ENCODE measurements around the gene FSIP1.

Gene FSIP1

DNA sequence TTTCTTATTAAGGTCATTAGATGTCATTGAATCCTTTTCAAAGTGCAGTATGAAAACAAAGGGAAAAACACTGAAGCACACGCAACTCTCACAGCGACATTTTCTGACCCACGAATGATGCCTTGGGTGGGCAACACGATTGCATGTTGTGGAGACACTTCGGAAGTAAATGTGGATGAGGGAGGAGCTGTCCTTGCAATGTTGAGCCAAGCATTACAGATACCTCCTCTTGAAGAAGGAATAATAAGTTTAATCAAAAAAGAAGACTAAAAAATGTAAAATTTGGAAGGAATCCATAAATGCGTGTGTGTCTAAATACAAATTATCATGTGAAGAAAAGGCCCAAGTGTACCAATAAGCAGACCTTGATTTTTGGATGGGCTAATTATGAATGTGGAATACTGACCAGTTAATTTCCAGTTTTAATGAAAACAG lies 184.9 kb downstream of the FSIP1 start:
- no peak for DNase-seq (ENCODE audit: low spot score)
- TF ChIP-seq, protein P1, sequence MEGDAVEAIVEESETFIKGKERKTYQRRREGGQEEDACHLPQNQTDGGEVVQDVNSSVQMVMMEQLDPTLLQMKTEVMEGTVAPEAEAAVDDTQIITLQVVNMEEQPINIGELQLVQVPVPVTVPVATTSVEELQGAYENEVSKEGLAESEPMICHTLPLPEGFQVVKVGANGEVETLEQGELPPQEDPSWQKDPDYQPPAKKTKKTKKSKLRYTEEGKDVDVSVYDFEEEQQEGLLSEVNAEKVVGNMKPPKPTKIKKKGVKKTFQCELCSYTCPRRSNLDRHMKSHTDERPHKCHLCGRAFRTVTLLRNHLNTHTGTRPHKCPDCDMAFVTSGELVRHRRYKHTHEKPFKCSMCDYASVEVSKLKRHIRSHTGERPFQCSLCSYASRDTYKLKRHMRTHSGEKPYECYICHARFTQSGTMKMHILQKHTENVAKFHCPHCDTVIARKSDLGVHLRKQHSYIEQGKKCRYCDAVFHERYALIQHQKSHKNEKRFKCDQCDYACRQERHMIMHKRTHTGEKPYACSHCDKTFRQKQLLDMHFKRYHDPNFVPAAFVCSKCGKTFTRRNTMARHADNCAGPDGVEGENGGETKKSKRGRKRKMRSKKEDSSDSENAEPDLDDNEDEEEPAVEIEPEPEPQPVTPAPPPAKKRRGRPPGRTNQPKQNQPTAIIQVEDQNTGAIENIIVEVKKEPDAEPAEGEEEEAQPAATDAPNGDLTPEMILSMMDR (IDR thresholded peaks at IDR 0.05; ENCODE audit: borderline replicate concordance, control extremely low read depth, extremely low read depth, insufficient read depth, missing control alignments), result no peak
- in situ Hi-C loops (cut with MboI; ENCODE audit: low sequenced_read_pairs, unreplicated experiment), result loop anchor here (25.0 kb wide), 1 partner anchor 885 kb away; no protein-coding TSS in a partner anchor

DNA sequence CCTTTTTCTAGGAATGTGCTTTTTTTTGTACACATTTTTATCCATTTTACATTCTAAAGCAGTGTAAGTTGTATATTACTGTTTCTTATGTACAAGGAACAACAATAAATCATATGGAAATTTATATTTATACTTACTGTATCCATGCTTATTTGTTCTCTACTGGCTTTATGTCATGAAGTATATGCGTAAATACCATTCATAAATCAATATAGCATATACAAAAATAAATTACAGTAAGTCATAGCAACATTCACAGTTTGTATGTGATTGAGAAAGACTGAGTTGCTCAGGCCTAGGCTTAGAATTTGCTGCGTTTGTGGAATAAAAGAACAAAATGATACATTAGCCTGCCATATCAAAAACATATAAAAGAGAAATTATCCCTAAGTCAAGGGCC lies 185.3 kb downstream of the FSIP1 start:
- TF ChIP-seq, protein P1 (IDR thresholded peaks at IDR 0.05; ENCODE audit: borderline replicate concordance, control extremely low read depth, extremely low read depth, insufficient read depth, missing control alignments), result no peak
- in situ Hi-C loops (cut with MboI; ENCODE audit: low sequenced_read_pairs, unreplicated experiment), result loop anchor here (25.0 kb wide), 1 partner anchor 885 kb away; no protein-coding TSS in a partner anchor
- DNase-seq (ENCODE audit: low spot score), result no peak

DNA sequence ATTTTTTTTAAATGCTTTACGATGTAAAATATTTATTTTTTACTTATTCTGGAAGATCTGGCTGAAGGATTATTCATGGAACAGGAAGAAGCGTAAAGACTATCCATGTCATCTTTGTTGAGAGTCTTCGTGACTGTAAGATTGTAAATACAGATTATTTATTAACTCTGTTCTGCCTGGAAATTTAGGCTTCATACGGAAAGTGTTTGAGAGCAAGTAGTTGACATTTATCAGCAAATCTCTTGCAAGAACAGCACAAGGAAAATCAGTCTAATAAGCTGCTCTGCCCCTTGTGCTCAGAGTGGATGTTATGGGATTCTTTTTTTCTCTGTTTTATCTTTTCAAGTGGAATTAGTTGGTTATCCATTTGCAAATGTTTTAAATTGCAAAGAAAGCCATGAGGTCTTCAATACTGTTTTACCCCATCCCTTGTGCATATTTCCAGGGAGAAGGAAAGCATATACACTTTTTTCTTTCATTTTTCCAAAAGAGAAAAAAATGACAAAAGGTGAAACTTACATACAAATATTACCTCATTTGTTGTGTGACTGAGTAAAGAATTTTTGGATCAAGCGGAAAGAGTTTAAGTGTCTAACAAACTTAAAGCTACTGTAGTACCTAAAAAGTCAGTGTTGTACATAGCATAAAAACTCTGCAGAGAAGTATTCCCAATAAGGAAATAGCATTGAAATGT lies 186.1 kb downstream of the FSIP1 start:
- TF ChIP-seq, protein P1 (IDR thresholded peaks at IDR 0.05; ENCODE audit: borderline replicate concordance, control extremely low read depth, extremely low read depth, insufficient read depth, missing control alignments), result no peak
- in situ Hi-C loops (cut with MboI; ENCODE audit: low sequenced_read_pairs, unreplicated experiment), result loop anchor here (25.0 kb wide), 1 partner anchor 884 kb away; no protein-coding TSS in a partner anchor
- DNase-seq (ENCODE audit: low spot score), result no peak

DNA sequence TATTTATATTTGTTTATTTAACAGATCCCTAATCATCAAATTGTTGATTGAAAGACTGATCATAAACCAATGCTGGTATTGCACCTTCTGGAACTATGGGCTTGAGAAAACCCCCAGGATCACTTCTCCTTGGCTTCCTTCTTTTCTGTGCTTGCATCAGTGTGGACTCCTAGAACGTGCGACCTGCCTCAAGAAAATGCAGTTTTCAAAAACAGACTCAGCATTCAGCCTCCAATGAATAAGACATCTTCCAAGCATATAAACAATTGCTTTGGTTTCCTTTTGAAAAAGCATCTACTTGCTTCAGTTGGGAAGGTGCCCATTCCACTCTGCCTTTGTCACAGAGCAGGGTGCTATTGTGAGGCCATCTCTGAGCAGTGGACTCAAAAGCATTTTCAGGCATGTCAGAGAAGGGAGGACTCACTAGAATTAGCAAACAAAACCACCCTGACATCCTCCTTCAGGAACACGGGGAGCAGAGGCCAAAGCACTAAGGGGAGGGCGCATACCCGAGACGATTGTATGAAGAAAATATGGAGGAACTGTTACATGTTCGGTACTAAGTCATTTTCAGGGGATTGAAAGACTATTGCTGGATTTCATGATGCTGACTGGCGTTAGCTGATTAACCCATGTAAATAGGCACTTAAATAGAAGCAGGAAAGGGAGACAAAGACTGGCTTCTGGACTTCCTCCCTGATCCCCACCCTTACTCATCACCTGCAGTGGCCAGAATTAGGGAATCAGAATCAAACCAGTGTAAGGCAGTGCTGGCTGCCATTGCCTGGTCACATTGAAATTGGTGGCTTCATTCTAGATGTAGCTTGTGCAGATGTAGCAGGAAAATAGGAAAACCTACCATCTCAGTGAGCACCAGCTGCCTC lies 187.1 kb downstream of the FSIP1 start:
- no peak for DNase-seq (ENCODE audit: low spot score)
- in situ Hi-C loops (cut with MboI; ENCODE audit: low sequenced_read_pairs, unreplicated experiment), result loop anchor here (25.0 kb wide), 1 partner anchor 883 kb away; no protein-coding TSS in a partner anchor
- TF ChIP-seq, protein P1 (IDR thresholded peaks at IDR 0.05; ENCODE audit: borderline replicate concordance, control extremely low read depth, extremely low read depth, insufficient read depth, missing control alignments), result no peak

DNA sequence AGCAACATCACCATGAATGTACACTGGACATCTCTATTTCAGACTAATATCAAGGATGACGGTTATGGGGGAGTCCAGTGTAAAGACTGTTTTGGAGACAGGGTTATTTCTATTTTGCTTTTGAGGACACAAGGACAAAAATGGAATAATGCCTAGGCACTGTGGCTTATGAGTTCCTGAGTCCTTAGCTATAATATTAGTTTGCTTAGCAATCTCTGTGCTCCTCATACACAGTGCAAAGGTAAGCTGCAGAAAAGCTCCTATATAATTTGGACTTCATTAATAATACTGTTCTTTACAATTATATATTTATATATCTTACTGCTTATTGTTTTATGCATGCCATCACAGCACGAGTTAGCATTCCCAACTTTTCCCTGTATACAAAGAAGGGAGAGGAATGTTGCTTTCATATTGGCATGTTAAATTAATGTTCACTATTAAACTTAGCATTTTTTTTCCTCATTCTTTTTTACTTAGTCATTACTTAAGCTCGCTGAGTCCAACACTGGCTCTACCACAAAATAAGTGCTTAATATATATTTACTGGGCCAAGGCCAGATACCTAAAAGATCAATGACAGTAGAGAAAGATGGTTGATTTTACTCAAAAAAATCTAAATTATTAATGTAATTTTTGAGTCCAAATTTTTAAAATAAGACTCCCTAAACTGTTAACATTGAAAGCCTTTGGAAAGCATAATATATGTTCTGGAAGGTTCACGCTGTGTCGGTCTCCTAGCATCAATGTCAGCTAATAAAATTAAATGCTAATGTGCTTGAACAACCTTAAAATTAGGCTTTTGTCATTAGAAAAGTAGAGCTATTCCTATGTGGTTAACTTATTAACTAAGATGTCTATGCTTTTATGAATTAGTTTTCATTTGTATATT lies 187.9 kb downstream of the FSIP1 start:
- TF ChIP-seq, protein P1 (IDR thresholded peaks at IDR 0.05; ENCODE audit: borderline replicate concordance, control extremely low read depth, extremely low read depth, insufficient read depth, missing control alignments), result no peak
- in situ Hi-C loops (cut with MboI; ENCODE audit: low sequenced_read_pairs, unreplicated experiment), result loop anchor here (25.0 kb wide), 1 partner anchor 882 kb away; no protein-coding TSS in a partner anchor
- no peak for DNase-seq (ENCODE audit: low spot score)
